Endothelial cell of umbilical vein (primary cell): ENCODE data around the gene VPS13A.
"Not testable (repeated sequence)": the region's sequence is repeated elsewhere in the genome, so short reads cannot be mapped to it uniquely, and the experiment has no call there.

Source experiments
- EZH2 ChIP-seq: IDR thresholded peaks from 2 replicates; pipeline ENCODE4 v1.6.1; 2012; ENCODE audit warnings: borderline replicate concordance, low read depth, mild to moderate bottlenecking, moderate library complexity, low read length, inconsistent platforms; ENCODE audit not compliant: severe bottlenecking
- FOS ChIP-seq: IDR thresholded peaks from 2 replicates; pipeline ENCODE4 v1.6.1; 2011; ENCODE audit warnings: mild to moderate bottlenecking, low read length, moderate library complexity, borderline replicate concordance; ENCODE audit not compliant: insufficient read depth
- GATA2 ChIP-seq: IDR thresholded peaks from 2 replicates; pipeline ENCODE4 v1.7.0; 2011; ENCODE audit warnings: low read depth, mild to moderate bottlenecking, moderate library complexity, mixed read lengths, low read length; ENCODE audit not compliant: insufficient read length, insufficient read depth
- JUN ChIP-seq: IDR thresholded peaks from 2 replicates; pipeline ENCODE4 v1.6.1; 2011; ENCODE audit warnings: borderline replicate concordance, low read depth; ENCODE audit not compliant: insufficient read length, insufficient read depth
- MYC ChIP-seq: IDR thresholded peaks from one replicate; pipeline ENCODE4 v1.6.1; 2011; ENCODE audit warnings: mild to moderate bottlenecking, low read depth, low read length
- POLR2A ChIP-seq: IDR thresholded peaks from 2 replicates; pipeline ENCODE4 v1.6.1; 2012; ENCODE audit warnings: low read depth, mild to moderate bottlenecking, control low read depth, low read length
- POLR2AphosphoS5 ChIP-seq: IDR thresholded peaks from 2 replicates; pipeline ENCODE4 v1.6.1; 2012; ENCODE audit warnings: low read depth, mild to moderate bottlenecking, control low read depth, low read length, moderate library complexity; ENCODE audit not compliant: insufficient read depth
- TF ChIP-seq, protein P1 (sequence below): IDR thresholded peaks from 2 replicates; pipeline ENCODE4 v1.6.1; 2011; ENCODE audit not compliant: insufficient read depth, insufficient read length
- TF ChIP-seq, protein P2 (sequence below), 2 donors: IDR thresholded peaks; 1 replicate in 1 of 2; 2 replicates in 1 of 2; pipeline ENCODE4 v1.5.1; 2011; ENCODE audit warnings: low read length in 2 of 2, mild to moderate bottlenecking in 2 of 2, moderate library complexity in 2 of 2, control low read depth in 1 of 2, inconsistent platforms in 1 of 2, low read depth in 1 of 2; ENCODE audit not compliant: insufficient read depth in 1 of 2; ENCODE audit errors: extremely low read depth in 1 of 2

DNA sequence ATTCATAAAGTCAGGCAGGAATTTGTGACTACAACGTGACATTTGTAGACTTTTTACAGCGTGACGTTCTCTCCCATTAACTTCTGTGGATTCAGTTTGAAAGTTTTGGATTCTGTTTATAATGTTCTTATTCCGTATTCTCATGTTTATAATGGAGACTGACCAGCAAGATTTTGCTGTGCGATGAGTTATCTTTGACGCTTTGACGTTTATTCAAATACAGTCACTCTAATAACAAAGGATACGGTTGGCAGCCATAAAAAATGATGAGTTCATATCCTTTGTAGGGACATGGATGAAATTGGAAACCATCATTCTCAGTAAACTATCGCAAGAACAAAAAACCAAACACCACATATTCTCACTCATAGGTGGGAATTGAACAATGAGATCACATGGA, 221.2 kb downstream of the VPS13A start:
- TF ChIP-seq, protein P1, sequence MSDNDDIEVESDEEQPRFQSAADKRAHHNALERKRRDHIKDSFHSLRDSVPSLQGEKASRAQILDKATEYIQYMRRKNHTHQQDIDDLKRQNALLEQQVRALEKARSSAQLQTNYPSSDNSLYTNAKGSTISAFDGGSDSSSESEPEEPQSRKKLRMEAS: not testable (repeated sequence)
- not testable (repeated sequence) for TF ChIP-seq GATA2, EZH2, POLR2A, POLR2AphosphoS5, MYC, JUN, FOS
- TF ChIP-seq, protein P2, sequence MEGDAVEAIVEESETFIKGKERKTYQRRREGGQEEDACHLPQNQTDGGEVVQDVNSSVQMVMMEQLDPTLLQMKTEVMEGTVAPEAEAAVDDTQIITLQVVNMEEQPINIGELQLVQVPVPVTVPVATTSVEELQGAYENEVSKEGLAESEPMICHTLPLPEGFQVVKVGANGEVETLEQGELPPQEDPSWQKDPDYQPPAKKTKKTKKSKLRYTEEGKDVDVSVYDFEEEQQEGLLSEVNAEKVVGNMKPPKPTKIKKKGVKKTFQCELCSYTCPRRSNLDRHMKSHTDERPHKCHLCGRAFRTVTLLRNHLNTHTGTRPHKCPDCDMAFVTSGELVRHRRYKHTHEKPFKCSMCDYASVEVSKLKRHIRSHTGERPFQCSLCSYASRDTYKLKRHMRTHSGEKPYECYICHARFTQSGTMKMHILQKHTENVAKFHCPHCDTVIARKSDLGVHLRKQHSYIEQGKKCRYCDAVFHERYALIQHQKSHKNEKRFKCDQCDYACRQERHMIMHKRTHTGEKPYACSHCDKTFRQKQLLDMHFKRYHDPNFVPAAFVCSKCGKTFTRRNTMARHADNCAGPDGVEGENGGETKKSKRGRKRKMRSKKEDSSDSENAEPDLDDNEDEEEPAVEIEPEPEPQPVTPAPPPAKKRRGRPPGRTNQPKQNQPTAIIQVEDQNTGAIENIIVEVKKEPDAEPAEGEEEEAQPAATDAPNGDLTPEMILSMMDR (IDR thresholded peaks at IDR 0.05; ENCODE audit: extremely low read depth in 1 of 2, insufficient read depth in 1 of 2, low read depth in 1 of 2, low read length in 2 of 2): not testable (repeated sequence)
